HepG2 (cell line): ENCODE measurements around the gene TTC21B. TPM values are rescaled to one million over a fixed set of nuclear protein-coding genes. Genes with fewer than 3 reads are reported as not detected.

Experiments used
- ATAC-seq: fragments of 200-7000 bp; cut with Tn5 transposase; 3 replicates; pipeline ENCODE4 v1.9.1; 2020; ENCODE audit warnings: mild to moderate bottlenecking, moderate library complexity
- BruUV-seq: library from RNA; stranded (reverse); fragments of 400-500 nt; replicated peaks from 2 replicates; lab custom pipeline; 2021; lab: Mats Ljungman, UMichigan
- CTCF ChIA-PET: fragments of 300-600 bp; formaldehyde crosslinking; extraction: SDS; loops from one replicate; lab custom pipeline; 2021; ENCODE audit warnings: low total read pairs, inconsistent platforms, low intra/inter-chr PET ratio; lab: Yijun Ruan, JAX
- POLR2A ChIA-PET: fragments of 350-600 bp; sonication (Branson Sonifier 250); formaldehyde crosslinking; loops from one replicate; lab custom pipeline; 2020; ENCODE audit warnings: antibody characterized with exemption, inconsistent platforms; lab: Yijun Ruan, JAX
- DNase-seq: peaks from one replicate; pipeline ENCODE4 v3.0.0-alpha.2; 2015; ENCODE audit warnings: low spot score
- FAIRE-seq: peaks from 3 replicates; lab custom pipeline; 2011; peaks lifted over from hg19 to GRCh38; lab: Jason Lieb, UNC
- H2AFZ ChIP-seq: one replicate; pipeline ENCODE4 v1.6.1; 2011; ENCODE audit warnings: low read length, inconsistent platforms
- H3K27ac ChIP-seq: fragments of 300-600 bp; 3 replicates; pipeline ENCODE4 v1.8.0; 2011; ENCODE audit warnings: mixed run types, mild to moderate bottlenecking, mixed read lengths, low read length, inconsistent platforms; ENCODE audit not compliant: insufficient read depth; ENCODE audit errors: extremely low read length
- H3K27me3 ChIP-seq, 2 experiments: fragments of 200-600 bp in 1 of 2; 2 replicates in 1 of 2; 3 replicates in 1 of 2; pipeline versions ENCODE4 v1.6.0 to v1.8.0; 2011; ENCODE audit warnings: low read length in 2 of 2, mild to moderate bottlenecking in 2 of 2, moderate library complexity in 2 of 2, inconsistent platforms in 1 of 2; ENCODE audit not compliant: insufficient read depth in 2 of 2, control insufficient read depth in 1 of 2
- H3K36me3 ChIP-seq, 2 experiments: fragments of 200-600 bp in 1 of 2; replicated peaks in 1 of 2; 2 replicates in 1 of 2; 3 replicates in 1 of 2; pipeline versions ENCODE4 v1.5.1 to v1.8.0; 2011; ENCODE audit warnings: low read length in 2 of 2, inconsistent platforms in 1 of 2; ENCODE audit not compliant: insufficient read depth in 2 of 2, control insufficient read depth in 1 of 2
- H3K4me1 ChIP-seq: 2 replicates; pipeline ENCODE4 v1.5.1; 2012; ENCODE audit warnings: low read length, inconsistent platforms; ENCODE audit not compliant: insufficient read depth
- H3K4me2 ChIP-seq: 2 replicates; pipeline ENCODE4 v1.6.0; 2011; ENCODE audit warnings: low read depth, low read length, inconsistent platforms
- H3K4me3 ChIP-seq, 3 experiments: fragments of 200-600 bp in 1 of 3; sonication (generic), shearing (Covaris generic) in 1 of 3; replicated peaks in 1 of 3; 2 replicates each; pipeline ENCODE4 v1.5.1; 2011 to 2016; ENCODE audit warnings: low read length in 3 of 3, inconsistent platforms in 2 of 3, low read depth in 2 of 3, mild to moderate bottlenecking in 2 of 3, control low read depth in 1 of 3, mixed read lengths in 1 of 3; ENCODE audit not compliant: insufficient read depth in 1 of 3
- H3K79me2 ChIP-seq: one replicate; pipeline ENCODE4 v1.6.1; 2011; ENCODE audit warnings: low read length, inconsistent platforms; ENCODE audit not compliant: insufficient read depth
- H3K9ac ChIP-seq: 2 replicates; pipeline ENCODE4 v1.6.0; 2011; ENCODE audit warnings: mild to moderate bottlenecking, low read depth, low read length, inconsistent platforms; ENCODE audit not compliant: insufficient read depth
- H3K9me3 ChIP-seq: 2 replicates; pipeline ENCODE4 v1.5.1; 2012; ENCODE audit warnings: mild to moderate bottlenecking, low read length
- H4K20me1 ChIP-seq: 2 replicates; pipeline ENCODE4 v1.6.0; 2011; ENCODE audit warnings: inconsistent platforms, mild to moderate bottlenecking, low read length, moderate library complexity; ENCODE audit not compliant: insufficient read depth
- CTCF ChIP-seq: sonication (generic); formaldehyde crosslinking; IDR thresholded peaks from 2 replicates; pipeline ENCODE4 v1.5.0; 2020; ENCODE audit warnings: mild to moderate bottlenecking, missing genetic modification reagents, moderate library complexity
- GMEB1 ChIP-seq: sonication (generic); formaldehyde crosslinking; IDR thresholded peaks from 2 replicates; pipeline ENCODE4 v1.5.1; 2020; ENCODE audit warnings: missing genetic modification reagents, mild to moderate bottlenecking, borderline replicate concordance
- HOXA3 ChIP-seq: sonication (generic); formaldehyde crosslinking; IDR thresholded peaks from 2 replicates; pipeline ENCODE4 v1.5.0; 2020; ENCODE audit warnings: missing genetic modification reagents
- KLF11 ChIP-seq: IDR thresholded peaks from 2 replicates; pipeline ENCODE4 v1.6.1; 2016; ENCODE audit warnings: missing compliant biosample characterization
- MBNL3 ChIP-seq: fragments of 250-450 bp; sonication (Bioruptor Pico); conservative IDR thresholded peaks from 2 replicates; pipeline ENCODE4 v1.8.0; 2022; ENCODE audit warnings: mild to moderate bottlenecking, inconsistent platforms
- NBN ChIP-seq: fragments of 450-650 bp; conservative IDR thresholded peaks from 2 replicates; pipeline ENCODE4 v1.6.1; 2017
- NFYC ChIP-seq: IDR thresholded peaks from 2 replicates; pipeline ENCODE4 v1.6.1; 2016; ENCODE audit warnings: missing genetic modification reagents, missing compliant biosample characterization
- PCBP1 ChIP-seq: fragments of 200-400 bp; formaldehyde crosslinking; IDR thresholded peaks from 2 replicates; pipeline ENCODE4 v1.6.1; 2017; ENCODE audit warnings: mild to moderate bottlenecking, low read depth, low read length, borderline replicate concordance
- REPIN1 ChIP-seq: sonication (generic); formaldehyde crosslinking; IDR thresholded peaks from 2 replicates; pipeline ENCODE4 v1.8.0; 2022; ENCODE audit warnings: missing genetic modification reagents, low read depth, mild to moderate bottlenecking, borderline replicate concordance
- STAG1 ChIP-seq: sonication (generic); formaldehyde crosslinking; IDR thresholded peaks from 2 replicates; pipeline ENCODE4 v1.4.0; 2020; ENCODE audit warnings: missing genetic modification reagents
- ZNF431 ChIP-seq: sonication (generic); formaldehyde crosslinking; IDR thresholded peaks from 2 replicates; pipeline ENCODE4 v1.9.0; 2022; ENCODE audit warnings: missing genetic modification reagents, low read depth, mild to moderate bottlenecking, borderline replicate concordance
- WGBS: methylation state at CpG from one replicate; pipeline ENCODE4 v1.1.6; 2017; ENCODE audit warnings: low lambda C conversion rate; 5-methylcytosine and 5-hydroxymethylcytosine counted together
- in situ Hi-C: cut with HindIII; loops from 2 replicates; pipeline ENCODE4 v1.10.0; 2017; ENCODE audit warnings: low pct_unique_long_range_greater_than_20kb; ENCODE audit not compliant: extremely low pct_ligation_motif_present
- intact Hi-C: fragments of 100-400 bp; cut with micrococcal nuclease; formaldehyde crosslinking; loops from one replicate; pipeline ENCODE4 v1.10.0; 2022; ENCODE audit not compliant: unreplicated experiment
- polyA plus RNA-seq, 8 experiments: library from polyadenylated mRNA; depleted of rRNA in 3 of 8; stranded (reverse) in 7 of 8; unstranded in 1 of 8; fragments of >200 nt; fragmentation: Illumina TruSeq in 4 of 8; extraction: Trizol in 4 of 8; gene quantifications; 2 replicates each; pipeline versions ENCODE4 v1.2.1 to v1.2.3, GENCODE V29; 2011 to 2016; ENCODE audit warnings: low read depth in 4 of 8, missing spikeins in 1 of 8, mixed read lengths in 1 of 8; ENCODE audit not compliant: insufficient read depth in 1 of 8
- total RNA-seq, 5 experiments: library from RNA; depleted of rRNA; stranded (reverse); fragments of >200 nt; fragmentation: Illumina TruSeq; extraction: Trizol; gene quantifications; 2 replicates each; pipeline ENCODE4 v1.2.3, GENCODE V29; 2016; ENCODE audit warnings: low read depth in 1 of 5

Gene TTC21B
- total and polyA plus RNA-seq, 2 of the 13 experiments (the other 11 are each of a cell fraction or from before 2014, with no cell fraction given) = 39.1 to 67.1 TPM

GRCh38 chr2:165969227-165969626 lies 15.7 kb upstream of the TTC21B start:
- Histone ChIP-seq H3K4me3 (no peak overlapping the region), H3K27me3 (peaks cover 1 to 11% of the 10 kb centered on the region in 2 experiments; a peak in 2 of 5 replicates), H3K9ac (no peak overlapping the region), H3K36me3 (no peaks in the 10 kb centered on the region), H3K9me3 (no peaks in the 10 kb centered on the region), H3K4me1 (peaks cover 18% of the 10 kb centered on the region; the same call in 1 of the 2 replicates), H3K27ac (no peak overlapping the region), H3K79me2 (no peaks in the 10 kb centered on the region)
- 5% methylated on average over 2 of the region's 2 CpGs for whole genome bisulfite sequencing
- no TSS peak for BruUV-seq
- intact Hi-C loops = no loop called here
- FAIRE-seq (no peak), ATAC-seq (no peak), DNase-seq (no peak)
- CTCF ChIA-PET = no interaction called here
- POLR2A ChIA-PET = no interaction called here
- TF ChIP-seq CTCF (CRISPR knock-in tag) (peak; percentile 17; the same call in 1 of the 2 replicates), NBN (no peak), ZNF431 (no peak), NFYC (CRISPR knock-in tag) (no peak), PCBP1 (no peak), HOXA3 (no peak), KLF11 (no peak), REPIN1 (CRISPR knock-in tag) (no peak), MBNL3 (no peak), GMEB1 (CRISPR knock-in tag) (no peak), STAG1 (CRISPR knock-in tag) (peak; percentile 36)
- TF ChIP-seq, all 625 proteins: peak for 2
- Histone ChIP-seq H3K4me2 (no peak overlapping the region), H2AFZ (no peak overlapping the region), H4K20me1 (no peaks in the 10 kb centered on the region)
- in situ Hi-C loops = no loop called here
